Astrocyte of the cerebellum (primary cell): ENCODE data around the gene USP17L21.
"Not testable (repeated sequence)": the region's sequence is repeated elsewhere in the genome, so short reads cannot be mapped to it uniquely, and the experiment has no call there.

Source experiments
- DNase-seq: peaks from one replicate; pipeline ENCODE4 v3.0.0-alpha.2; 2011; ENCODE audit warnings: low read depth
- H3K4me3 ChIP-seq: 2 replicates; pipeline ENCODE4 v1.5.1; 2011; ENCODE audit warnings: mild to moderate bottlenecking, low read depth, low read length, moderate library complexity
- in situ Hi-C: cut with HindIII; loops from 2 replicates; pipeline ENCODE4 v1.10.0; 2017; ENCODE audit warnings: low sequenced_read_pairs

Gene USP17L21

DNA sequence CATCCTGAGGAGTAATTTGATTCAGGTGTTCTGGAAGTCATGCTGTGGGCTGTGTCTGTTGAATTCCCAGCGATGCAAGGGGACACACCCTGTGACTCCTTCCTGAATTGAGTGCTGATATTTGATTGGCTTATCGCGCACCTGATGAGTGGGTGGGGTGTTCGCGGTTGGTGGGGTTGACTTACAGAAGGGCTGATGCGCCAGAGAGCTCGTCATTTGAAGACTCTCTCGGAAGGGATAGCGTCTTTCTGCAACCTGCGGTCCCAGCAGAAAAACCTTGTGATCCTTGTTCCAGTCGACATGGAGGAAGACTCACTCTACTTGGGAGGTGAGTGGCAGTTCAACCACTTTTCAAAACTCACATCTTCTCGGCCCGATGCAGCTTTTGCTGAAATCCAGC is at the start of gene USP17L21:
Gene USP17L21 (plus strand): TSS at position 301 of the 400 bp plus-strand sequence. CDS start 0 bp downstream, at position 301.
- in situ Hi-C loops, DNase-seq: not testable (repeated sequence)

DNA sequence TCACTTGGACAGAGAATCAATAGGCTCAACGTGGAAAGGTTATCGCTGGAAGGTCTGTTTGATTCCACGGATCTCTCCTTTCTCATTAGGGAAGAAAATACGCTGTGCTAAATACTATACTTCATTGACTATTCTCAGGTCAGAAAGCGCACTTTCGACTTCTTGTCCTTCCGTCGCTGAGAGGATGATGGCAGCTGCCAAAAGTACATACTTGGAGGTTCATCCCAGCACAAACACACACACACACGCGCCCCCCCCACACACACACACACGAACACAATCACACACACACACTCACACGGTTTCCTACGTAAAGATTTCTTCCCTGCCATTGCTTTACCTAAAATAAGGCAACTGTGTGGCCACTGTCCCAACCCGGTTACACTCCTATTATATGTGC is 48.0 kb upstream of the USP17L21 start:
- in situ Hi-C loops, DNase-seq, H3K4me3 ChIP-seq: not testable (repeated sequence)

More for the DNA sequence above, at the start of gene USP17L21:
- H3K4me3 ChIP-seq, result not testable (repeated sequence)

DNA sequence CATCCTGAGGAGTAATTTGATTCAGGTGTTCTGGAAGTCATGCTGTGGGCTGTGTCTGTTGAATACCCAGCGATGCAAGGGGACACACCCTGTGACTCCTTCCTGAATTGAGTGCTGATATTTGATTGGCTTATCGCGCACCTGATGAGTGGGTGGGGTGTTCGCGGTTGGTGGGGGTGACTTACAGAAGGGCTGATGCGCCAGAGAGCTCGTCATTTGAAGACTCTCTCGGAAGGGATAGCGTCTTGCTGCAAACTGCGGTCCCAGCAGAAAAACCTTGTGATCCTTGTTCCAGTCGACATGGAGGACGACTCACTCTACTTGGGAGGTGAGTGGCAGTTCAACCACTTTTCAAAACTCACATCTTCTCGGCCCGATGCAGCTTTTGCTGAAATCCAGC is 47.6 kb upstream of the USP17L21 start, which contains the start of gene USP17L11:
Gene USP17L11 (plus strand): TSS at position 301 of the 400 bp plus-strand sequence. CDS start 0 bp downstream, at position 301.
- DNase-seq, H3K4me3 ChIP-seq, in situ Hi-C loops: not testable (repeated sequence)

DNA sequence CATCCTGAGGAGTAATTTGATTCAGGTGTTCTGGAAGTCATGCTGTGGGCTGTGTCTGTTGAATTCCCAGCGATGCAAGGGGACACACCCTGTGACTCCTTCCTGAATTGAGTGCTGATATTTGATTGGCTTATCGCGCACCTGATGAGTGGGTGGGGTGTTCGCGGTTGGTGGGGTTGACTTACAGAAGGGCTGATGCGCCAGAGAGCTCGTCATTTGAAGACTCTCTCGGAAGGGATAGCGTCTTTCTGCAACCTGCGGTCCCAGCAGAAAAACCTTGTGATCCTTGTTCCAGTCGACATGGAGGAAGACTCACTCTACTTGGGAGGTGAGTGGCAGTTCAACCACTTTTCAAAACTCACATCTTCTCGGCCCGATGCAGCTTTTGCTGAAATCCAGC is 42.8 kb upstream of the USP17L21 start, which contains the start of gene USP17L12:
Gene USP17L12 (plus strand): TSS at position 301 of the 400 bp plus-strand sequence. CDS start 0 bp downstream, at position 301.
- in situ Hi-C loops, H3K4me3 ChIP-seq, DNase-seq: not testable (repeated sequence)

- DNase-seq, in situ Hi-C loops, H3K4me3 ChIP-seq: not testable (repeated sequence)
Observed at GRCh38 chr4:9224596-9224995, 38.1 kb upstream of the USP17L21 start, which contains the start of gene USP17L13. Gene USP17L13 (plus strand): TSS chr4:9224896. CDS start chr4:9224896, 0 bp downstream.

DNA sequence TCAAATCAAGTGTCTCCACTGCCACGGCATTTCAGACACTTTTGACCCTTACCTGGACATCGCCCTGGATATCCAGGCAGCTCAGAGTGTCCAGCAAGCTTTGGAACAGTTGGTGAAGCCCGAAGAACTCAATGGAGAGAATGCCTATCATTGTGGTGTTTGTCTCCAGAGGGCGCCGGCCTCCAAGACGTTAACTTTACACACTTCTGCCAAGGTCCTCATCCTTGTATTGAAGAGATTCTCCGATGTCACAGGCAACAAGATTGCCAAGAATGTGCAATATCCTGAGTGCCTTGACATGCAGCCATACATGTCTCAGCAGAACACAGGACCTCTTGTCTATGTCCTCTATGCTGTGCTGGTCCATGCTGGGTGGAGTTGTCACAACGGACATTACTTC is 32.4 kb upstream of the USP17L21 start:
- in situ Hi-C loops, DNase-seq, H3K4me3 ChIP-seq: not testable (repeated sequence)

- H3K4me3 ChIP-seq, in situ Hi-C loops, DNase-seq: not testable (repeated sequence)
Observed at GRCh38 chr4:9234085-9234484, 28.6 kb upstream of the USP17L21 start, which contains the start of gene USP17L15. Gene USP17L15 (plus strand): TSS chr4:9234385. CDS start chr4:9234385, 0 bp downstream.

- in situ Hi-C loops, DNase-seq, H3K4me3 ChIP-seq: not testable (repeated sequence)
Observed at GRCh38 chr4:9238461-9238860, 24.2 kb upstream of the USP17L21 start.

DNA sequence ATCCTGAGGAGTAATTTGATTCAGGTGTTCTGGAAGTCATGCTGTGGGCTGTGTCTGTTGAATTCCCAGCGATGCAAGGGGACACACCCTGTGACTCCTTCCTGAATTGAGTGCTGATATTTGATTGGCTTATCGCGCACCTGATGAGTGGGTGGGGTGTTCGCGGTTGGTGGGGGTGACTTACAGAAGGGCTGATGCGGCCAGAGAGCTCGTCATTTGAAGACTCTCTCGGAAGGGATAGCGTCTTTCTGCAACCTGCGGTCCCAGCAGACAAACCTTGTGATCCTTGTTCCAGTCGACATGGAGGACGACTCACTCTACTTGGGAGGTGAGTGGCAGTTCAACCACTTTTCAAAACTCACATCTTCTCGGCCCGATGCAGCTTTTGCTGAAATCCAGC is 19.1 kb upstream of the USP17L21 start, which contains the start of gene USP17L17:
Gene USP17L17 (plus strand): TSS at position 301 of the 400 bp plus-strand sequence. CDS start 0 bp downstream, at position 301.
- H3K4me3 ChIP-seq, in situ Hi-C loops, DNase-seq: not testable (repeated sequence)

DNA sequence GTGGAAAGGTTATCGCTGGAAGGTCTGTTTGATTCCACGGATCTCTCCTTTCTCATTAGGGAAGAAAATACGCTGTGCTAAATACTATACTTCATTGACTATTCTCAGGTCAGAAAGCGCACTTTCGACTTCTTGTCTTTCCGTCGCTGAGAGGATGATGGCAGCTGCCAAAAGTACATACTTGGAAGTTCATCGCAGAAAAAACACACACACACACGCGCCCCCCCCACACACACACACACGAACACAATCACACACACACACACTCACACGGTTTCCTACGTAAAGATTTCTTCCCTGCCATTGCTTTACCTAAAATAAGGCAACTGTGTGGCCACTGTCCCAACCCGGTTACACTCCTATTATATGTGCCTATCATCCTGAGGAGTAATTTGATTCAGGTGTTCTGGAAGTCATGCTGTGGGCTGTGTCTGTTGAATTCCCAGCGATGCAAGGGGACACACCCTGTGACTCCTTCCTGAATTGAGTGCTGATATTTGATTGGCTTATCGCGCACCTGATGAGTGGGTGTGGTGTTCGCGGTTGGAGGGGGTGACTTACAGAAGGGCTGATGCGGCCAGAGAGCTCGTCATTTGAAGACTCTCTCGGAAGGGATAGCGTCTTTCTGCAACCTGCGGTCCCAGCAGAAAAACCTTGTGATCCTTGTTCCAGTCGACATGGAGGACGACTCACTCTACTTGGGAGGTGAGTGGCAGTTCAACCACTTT is 14.6 kb upstream of the USP17L21 start, which contains the start of gene USP17L18:
Gene USP17L18 (plus strand): TSS at position 678 of the 728 bp plus-strand sequence. CDS start 0 bp downstream, at position 678.
- DNase-seq, in situ Hi-C loops: not testable (repeated sequence)

GRCh38 chr4:9253078-9253477 is 9.6 kb upstream of the USP17L21 start, which contains the start of gene USP17L19:
Gene USP17L19 (plus strand): TSS chr4:9253378. CDS start chr4:9253378, 0 bp downstream.
- DNase-seq, H3K4me3 ChIP-seq, in situ Hi-C loops: not testable (repeated sequence)

More for the DNA sequence above, 14.6 kb upstream of the USP17L21 start, which contains the start of gene USP17L18:
- not testable (repeated sequence) for H3K4me3 ChIP-seq

DNA sequence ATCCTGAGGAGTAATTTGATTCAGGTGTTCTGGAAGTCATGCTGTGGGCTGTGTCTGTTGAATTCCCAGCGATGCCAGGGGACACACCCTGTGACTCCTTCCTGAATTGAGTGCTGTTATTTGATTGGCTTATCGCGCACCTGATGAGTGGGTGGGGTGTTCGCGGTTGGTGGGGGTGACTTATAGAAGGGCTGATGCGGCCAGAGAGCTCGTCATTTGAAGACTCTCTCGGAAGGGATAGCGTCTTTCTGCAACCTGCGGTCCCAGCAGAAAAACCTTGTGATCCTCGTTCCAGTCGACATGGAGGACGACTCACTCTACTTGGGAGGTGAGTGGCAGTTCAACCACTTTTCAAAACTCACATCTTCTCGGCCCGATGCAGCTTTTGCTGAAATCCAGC is 4.8 kb upstream of the USP17L21 start, which contains the start of gene USP17L20:
Gene USP17L20 (plus strand): TSS at position 301 of the 400 bp plus-strand sequence. CDS start 0 bp downstream, at position 301.
- in situ Hi-C loops, H3K4me3 ChIP-seq, DNase-seq: not testable (repeated sequence)

DNA sequence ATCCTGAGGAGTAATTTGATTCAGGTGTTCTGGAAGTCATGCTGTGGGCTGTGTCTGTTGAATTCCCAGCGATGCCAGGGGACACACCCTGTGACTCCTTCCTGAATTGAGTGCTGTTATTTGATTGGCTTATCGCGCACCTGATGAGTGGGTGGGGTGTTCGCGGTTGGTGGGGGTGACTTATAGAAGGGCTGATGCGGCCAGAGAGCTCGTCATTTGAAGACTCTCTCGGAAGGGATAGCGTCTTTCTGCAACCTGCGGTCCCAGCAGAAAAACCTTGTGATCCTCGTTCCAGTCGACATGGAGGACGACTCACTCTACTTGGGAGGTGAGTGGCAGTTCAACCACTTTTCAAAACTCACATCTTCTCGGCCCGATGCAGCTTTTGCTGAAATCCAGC is 4.6 kb downstream of the USP17L21 start, which contains the start of gene USP17L22:
Gene USP17L22 (plus strand): TSS at position 301 of the 400 bp plus-strand sequence. CDS start 0 bp downstream, at position 301.
- DNase-seq, H3K4me3 ChIP-seq, in situ Hi-C loops: not testable (repeated sequence)

DNA sequence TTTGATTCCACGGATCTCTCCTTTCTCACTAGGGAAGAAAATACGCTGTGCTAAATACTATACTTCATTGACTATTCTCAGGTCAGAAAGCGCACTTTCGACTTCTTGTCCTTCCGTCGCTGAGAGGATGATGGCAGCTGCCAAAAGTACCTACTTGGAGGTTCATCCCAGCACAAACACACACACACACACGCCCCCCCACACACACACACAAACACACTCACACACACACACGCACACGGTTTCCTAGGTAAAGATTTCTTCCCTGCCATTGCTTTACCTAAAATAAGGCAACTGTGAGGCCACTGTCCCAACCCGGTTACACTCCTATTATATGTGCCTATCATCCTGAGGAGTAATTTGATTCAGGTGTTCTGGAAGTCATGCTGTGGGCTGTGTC is 9.0 kb downstream of the USP17L21 start:
- in situ Hi-C loops, H3K4me3 ChIP-seq, DNase-seq: not testable (repeated sequence)
